Psoas muscle (tissue), 8 donors: Measurements from ENCODE around the gene THYN1. TPM values are rescaled to one million over a fixed set of nuclear protein-coding genes. Genes with fewer than 3 reads are reported as not detected.
A peak's percentile ranks its signal among the peaks of the same experiment; 100 is the strongest.

ENCODE experiments used
- ATAC-seq, 4 donors: fragments of 200-7000 bp; cut with Tn5 transposase; one replicate each; pipeline ENCODE4 v1.9.1; 2020; ENCODE audit warnings: moderate library complexity in 3 of 4, mild to moderate bottlenecking in 2 of 4
- DNase-seq, 2 donors: peaks; one replicate each; pipeline ENCODE4 v3.0.0-alpha.2; 2020
- H3K27ac ChIP-seq: fragments of 200-600 bp; one replicate; pipeline ENCODE4 v1.8.0; 2022
- H3K27me3 ChIP-seq, 3 donors: fragments of 200-600 bp in 1 of 3; one replicate each; pipeline versions ENCODE4 v1.6.1 to v1.8.0; 2013 to 2022; ENCODE audit warnings: low read length in 2 of 3, mild to moderate bottlenecking in 2 of 3, moderate library complexity in 1 of 3; ENCODE audit not compliant: insufficient read depth in 3 of 3
- H3K36me3 ChIP-seq, 2 donors: fragments of 200-600 bp in 1 of 2; one replicate each; pipeline versions ENCODE4 v1.6.1 to v1.8.0; 2013 to 2022; ENCODE audit warnings: low read depth in 1 of 2, mild to moderate bottlenecking in 1 of 2, moderate library complexity in 1 of 2; ENCODE audit not compliant: insufficient read depth in 1 of 2
- H3K4me1 ChIP-seq: fragments of 200-600 bp; one replicate; pipeline ENCODE4 v1.8.0; 2022
- H3K4me3 ChIP-seq: fragments of 200-600 bp; one replicate; pipeline ENCODE4 v1.8.0; 2022; ENCODE audit warnings: mild to moderate bottlenecking
- H3K9me3 ChIP-seq: fragments of 200-600 bp; one replicate; pipeline ENCODE4 v1.8.0; 2022
- WGBS, 3 donors: extraction: QIAGEN DNeasy Blood & Tissue Kit; methylation state at CpG; one replicate each; pipeline versions ENCODE4 v1.1.6 to v1.1.7; 2013; 5-methylcytosine and 5-hydroxymethylcytosine counted together
- intact Hi-C, 2 donors: fragments of 100-400 bp; cut with DNase I; formaldehyde crosslinking; loops; one replicate each; pipeline versions ENCODE4 v1.11.0 to v1.14.2; 2022
- polyA plus RNA-seq, 3 donors: library from polyadenylated mRNA; stranded (reverse); fragments of 200-250 nt; gene quantifications; one replicate each; pipeline ENCODE4 v1.2.3, GENCODE V29; 2013
- total RNA-seq, 4 donors: library from RNA; stranded (reverse); fragmentation: NEBNext Ultra II Directional in 2 of 4; extraction: Animal tissue kit (Norgen Biotek cat#: 25700) in 2 of 4; gene quantifications; one replicate each; pipeline versions ENCODE4 v1.2.1 to v1.2.4, GENCODE V29; 2021 to 2023
- TF ChIP-seq, protein P1 (sequence below): fragments of 200-600 bp; IDR thresholded peaks from one replicate; pipeline ENCODE4 v1.8.0; 2022; ENCODE audit warnings: antibody characterized with exemption
- donor health status: healthy with polysubstance abuse.
- donor health status: DM: no; HTN: no; CAD: no; lungs with moderate emphysema.
- donor health status: Bipolar disorder and iron deficiency.
- donor health status: healthy.
- donor health status: DM: yes; HTN: yes; CAD: no.
- donor health status: DM: no; HTN: no; CAD: no.
- donor health status: DM: no; HTN: no; CAD: no.
- donor health status: DM: yes; HTN: yes; CAD: no.

Gene THYN1
- total and polyA plus RNA-seq, 7 donors: 14.9 to 33.5 (median 20.4) TPM

DNA sequence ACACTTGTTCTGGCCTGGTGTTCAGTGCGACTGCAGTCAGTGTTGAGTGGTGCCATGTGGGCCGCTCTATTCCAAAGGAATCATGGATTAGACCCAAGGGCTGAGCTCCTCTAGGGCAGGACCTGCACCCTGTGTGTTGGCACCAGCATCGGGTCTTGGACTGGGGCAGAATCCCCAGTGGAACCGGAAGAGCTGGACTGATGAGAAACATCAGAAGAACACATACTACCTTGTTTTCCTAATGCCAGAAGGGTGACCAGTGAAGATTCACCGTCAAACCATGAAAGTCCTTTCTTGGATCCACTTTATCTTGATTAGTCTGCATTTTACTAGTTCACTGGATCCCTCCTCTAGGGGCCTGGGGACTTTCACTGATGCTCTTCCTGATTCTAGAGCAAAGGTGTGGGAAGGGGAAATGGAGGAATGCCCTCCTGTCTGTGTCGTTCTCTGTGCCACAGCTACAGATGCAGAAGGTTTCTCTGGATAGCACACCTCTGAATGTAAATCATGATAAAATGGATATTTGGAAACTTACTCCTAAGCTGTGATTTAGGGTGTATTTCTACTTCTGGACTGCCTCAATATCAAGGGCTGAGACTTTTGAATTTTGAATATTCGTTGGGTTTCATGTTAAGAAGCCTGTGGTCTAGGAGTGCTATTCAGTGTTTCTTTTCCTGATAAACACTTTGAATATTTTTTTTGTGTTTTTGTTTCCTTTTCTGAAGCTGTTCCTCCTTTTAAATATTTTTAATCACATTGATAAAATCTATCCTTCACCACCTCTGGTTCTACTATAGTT lies 12.0 kb upstream of the THYN1 start:
- H3K9me3 ChIP-seq: no peaks in the 10 kb centered on the region
- TF ChIP-seq, protein P1, sequence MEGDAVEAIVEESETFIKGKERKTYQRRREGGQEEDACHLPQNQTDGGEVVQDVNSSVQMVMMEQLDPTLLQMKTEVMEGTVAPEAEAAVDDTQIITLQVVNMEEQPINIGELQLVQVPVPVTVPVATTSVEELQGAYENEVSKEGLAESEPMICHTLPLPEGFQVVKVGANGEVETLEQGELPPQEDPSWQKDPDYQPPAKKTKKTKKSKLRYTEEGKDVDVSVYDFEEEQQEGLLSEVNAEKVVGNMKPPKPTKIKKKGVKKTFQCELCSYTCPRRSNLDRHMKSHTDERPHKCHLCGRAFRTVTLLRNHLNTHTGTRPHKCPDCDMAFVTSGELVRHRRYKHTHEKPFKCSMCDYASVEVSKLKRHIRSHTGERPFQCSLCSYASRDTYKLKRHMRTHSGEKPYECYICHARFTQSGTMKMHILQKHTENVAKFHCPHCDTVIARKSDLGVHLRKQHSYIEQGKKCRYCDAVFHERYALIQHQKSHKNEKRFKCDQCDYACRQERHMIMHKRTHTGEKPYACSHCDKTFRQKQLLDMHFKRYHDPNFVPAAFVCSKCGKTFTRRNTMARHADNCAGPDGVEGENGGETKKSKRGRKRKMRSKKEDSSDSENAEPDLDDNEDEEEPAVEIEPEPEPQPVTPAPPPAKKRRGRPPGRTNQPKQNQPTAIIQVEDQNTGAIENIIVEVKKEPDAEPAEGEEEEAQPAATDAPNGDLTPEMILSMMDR: no peak
- DNase-seq: no peak
- no peak for ATAC-seq
- intact Hi-C loops: no loop called here
- H3K4me3 ChIP-seq: no peak overlapping the region
- peaks cover 0 to 54% of the 10 kb centered on the region in 2 donors for H3K36me3 ChIP-seq
- peaks cover 0 to 3% (median 0%) of the 10 kb centered on the region in 3 donors for H3K27me3 ChIP-seq
- WGBS, 3 donors: 83 to 90% (median 85%) methylated on average over 7 of the region's 7 CpGs
- H3K4me1 ChIP-seq: no peaks in the 10 kb centered on the region
- H3K27ac ChIP-seq: no peak overlapping the region

DNA sequence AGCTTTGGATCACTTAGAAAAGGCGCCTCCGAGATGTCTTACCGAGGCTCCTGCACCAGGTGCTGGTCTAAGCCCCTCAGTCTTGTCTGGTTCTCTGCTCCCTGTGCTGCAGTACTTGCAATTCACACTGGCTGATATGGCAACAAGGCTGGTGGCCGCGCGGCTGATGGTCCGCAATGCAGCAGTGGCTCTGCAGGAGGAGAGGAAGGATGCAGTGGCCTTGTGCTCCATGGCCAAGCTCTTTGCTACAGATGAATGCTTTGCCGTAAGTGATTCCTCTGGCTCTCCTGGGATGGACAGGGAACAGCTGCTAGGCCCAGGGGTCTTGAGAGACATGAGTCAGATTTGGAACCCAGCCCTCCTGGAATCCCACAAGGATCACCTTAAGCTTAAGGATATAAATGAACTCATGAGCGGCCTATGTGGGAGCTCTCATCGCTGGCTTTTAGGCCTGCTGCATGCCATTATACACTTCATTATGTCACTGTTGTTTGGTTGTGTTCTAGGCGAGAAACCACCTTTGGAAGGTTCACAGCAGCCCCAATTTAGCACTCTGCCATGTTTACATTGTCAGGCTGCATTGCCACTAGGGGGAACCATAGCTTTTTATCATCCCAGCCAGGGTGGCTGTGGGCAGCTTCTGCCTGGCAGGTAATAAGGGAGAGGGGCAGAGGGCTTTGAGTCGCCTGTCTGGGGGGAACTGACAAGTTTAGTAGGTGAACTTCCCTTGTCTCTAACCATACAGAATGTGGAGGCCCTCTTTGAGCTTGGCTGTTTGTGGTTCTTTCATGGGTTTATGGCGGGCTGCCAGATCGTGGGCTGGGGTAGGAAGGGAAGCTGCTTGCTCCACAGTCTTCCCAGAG lies 8.7 kb upstream of the THYN1 start:
- no peaks in the 10 kb centered on the region for H3K9me3 ChIP-seq
- no peak overlapping the region for H3K27ac ChIP-seq
- TF ChIP-seq, protein P1: peak; percentile 17
- H3K4me3 ChIP-seq: no peak overlapping the region
- WGBS, 3 donors: 81 to 87% (median 84%) methylated on average over 14 of the region's 14 CpGs
- ATAC-seq: peak in 1 of 4 donors; percentile 45
- DNase-seq: no peak
- intact Hi-C loops: no loop called here
- peaks cover 0 to 87% of the 10 kb centered on the region in 2 donors for H3K36me3 ChIP-seq
- no peaks in the 10 kb centered on the region for H3K27me3 ChIP-seq
- no peaks in the 10 kb centered on the region for H3K4me1 ChIP-seq

DNA sequence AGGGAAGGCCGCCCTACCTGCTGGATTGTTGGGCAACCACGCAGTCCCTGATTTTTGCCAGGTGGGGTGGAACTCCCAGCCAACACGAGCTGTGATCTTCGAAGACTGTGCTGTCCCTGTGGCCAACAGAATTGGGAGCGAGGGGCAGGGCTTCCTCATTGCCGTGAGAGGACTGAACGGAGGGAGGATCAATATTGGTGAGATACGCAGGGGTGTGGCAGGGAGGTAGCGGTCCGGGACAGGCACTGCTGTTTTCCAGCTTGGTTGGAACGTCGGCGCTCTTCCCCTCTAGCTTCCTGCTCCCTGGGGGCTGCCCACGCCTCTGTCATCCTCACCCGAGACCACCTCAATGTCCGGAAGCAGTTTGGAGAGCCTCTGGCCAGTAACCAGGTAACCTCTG lies 7.8 kb upstream of the THYN1 start:
- Histone ChIP-seq H3K36me3 (peaks cover 0 to 94% of the 10 kb centered on the region in 2 donors), H3K9me3 (no peaks in the 10 kb centered on the region), H3K4me3 (no peak overlapping the region), H3K27ac (no peak overlapping the region), H3K4me1 (no peaks in the 10 kb centered on the region), H3K27me3 (no peaks in the 10 kb centered on the region)
- DNase-seq: no peak
- ATAC-seq: no peak
- TF ChIP-seq, protein P1: no peak
- intact Hi-C loops: no loop called here
- WGBS, 3 donors: 89 to 94% (median 93%) methylated on average over 16 of the region's 16 CpGs

DNA sequence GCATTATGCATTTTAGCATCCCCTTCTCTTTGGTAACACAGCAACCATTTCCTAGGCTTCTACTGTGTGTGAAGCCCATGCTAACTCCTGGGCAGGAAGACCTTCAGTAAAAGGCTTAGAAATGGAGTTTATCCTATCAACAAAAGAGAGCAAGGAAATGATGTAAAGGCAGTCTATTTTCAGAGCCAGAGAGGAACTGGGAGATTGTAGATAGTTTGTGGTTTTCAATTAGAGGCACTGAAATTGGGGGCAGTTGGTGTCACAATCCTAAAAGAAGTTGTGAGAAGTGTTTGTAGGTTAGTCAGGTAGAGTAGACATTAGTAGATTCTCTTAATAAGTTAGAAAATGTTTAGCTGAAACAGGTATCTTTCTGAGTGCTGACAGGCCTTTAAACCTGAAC lies 7.4 kb upstream of the THYN1 start:
- Histone ChIP-seq H3K4me3 (no peak overlapping the region), H3K36me3 (peaks cover 0 to 93% of the 10 kb centered on the region in 2 donors), H3K9me3 (no peaks in the 10 kb centered on the region), H3K27ac (no peak overlapping the region), H3K27me3 (no peaks in the 10 kb centered on the region), H3K4me1 (peaks cover 2% of the 10 kb centered on the region)
- TF ChIP-seq, protein P1: no peak
- ATAC-seq: no peak
- intact Hi-C loops: no loop called here
- no peak for DNase-seq
